HG03442 (cell line): ENCODE data around the gene PIGB.
A peak's percentile ranks its signal among the peaks of the same experiment; 100 is the strongest.
"Not testable (repeated sequence)": the region's sequence is repeated elsewhere in the genome, so short reads cannot be mapped to it uniquely, and the experiment has no call there.

Experiments used
- ATAC-seq: cut with Tn5 transposase; IDR thresholded peaks from one replicate; pipeline ENCODE4 v1.9.1; 2021; ENCODE audit warnings: mild to moderate bottlenecking, moderate library complexity; ENCODE audit not compliant: unreplicated experiment

Gene PIGB

DNA sequence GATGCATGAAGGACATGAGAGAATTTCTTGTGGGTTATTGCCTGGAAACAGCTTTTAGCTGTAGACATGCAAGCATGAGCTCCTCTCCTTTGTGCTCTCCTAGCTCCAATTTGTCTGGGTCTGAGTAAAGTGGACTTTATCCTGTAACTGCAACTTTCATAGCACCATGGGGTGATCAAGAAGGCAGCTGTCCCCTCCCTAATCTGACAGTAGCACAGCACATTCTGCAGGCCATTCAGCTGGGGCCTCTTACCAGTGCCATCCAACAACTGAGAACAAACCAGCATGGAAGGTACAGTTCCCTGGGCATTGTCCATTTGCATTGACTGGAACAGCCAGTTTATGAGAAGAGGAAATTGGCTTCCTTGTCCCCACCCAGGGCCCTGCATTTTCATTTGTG, 21.7 kb upstream of the PIGB start:
- ATAC-seq: no peak

DNA sequence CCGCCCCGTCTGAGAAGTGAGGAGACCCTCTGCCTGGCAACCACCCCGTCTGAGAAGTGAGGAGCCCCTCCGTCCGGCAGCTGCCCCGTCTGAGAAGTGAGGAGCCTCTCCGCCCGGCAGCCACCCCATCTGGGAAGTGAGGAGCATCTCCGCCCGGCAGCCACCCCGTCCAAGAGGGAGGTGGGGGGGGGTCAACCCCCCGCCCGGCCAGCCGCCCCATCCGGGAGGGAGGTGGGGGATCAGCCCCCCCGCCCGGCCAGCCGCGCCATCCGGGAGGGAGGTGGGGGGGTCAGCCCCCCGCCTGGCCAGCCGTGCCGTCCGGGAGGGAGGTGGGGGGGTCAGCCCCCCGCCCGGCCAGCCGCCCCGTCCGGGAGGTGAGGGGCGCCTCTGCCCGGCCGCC, 16.2 kb upstream of the PIGB start:
- not testable (repeated sequence) for ATAC-seq

DNA sequence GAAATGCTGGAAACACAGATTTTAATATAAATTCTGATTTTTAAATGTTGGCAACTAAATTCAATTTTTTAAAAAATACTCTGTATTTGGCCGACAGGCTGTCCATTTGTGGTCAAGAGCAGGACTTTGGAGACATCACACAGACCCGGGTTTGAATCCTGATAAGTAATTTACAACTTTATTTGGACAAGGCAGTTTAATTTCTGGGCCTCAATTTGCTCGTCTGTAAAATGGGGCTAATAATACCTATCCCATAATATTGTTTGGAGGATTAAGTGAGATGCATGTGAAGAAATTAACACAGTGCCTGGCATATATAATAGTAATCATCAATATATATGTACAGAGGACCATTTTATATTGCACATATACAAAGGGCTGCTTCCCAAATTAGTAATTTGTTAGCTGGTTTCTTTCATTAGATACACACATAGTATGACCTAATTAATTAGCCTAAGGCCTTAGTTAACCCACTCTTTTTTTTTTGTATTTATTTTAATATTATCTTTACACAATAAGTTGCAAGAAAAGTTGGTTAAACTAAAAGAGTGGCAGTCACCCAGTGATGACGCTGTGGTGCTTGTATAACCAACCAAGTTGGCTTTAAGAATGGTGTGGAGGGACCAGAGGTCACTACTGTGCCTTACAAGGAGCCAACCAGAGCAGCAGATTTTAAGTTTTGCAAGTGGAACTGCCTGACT, 665 bp downstream of the PIGB start:
- ATAC-seq: peak; percentile 44

DNA sequence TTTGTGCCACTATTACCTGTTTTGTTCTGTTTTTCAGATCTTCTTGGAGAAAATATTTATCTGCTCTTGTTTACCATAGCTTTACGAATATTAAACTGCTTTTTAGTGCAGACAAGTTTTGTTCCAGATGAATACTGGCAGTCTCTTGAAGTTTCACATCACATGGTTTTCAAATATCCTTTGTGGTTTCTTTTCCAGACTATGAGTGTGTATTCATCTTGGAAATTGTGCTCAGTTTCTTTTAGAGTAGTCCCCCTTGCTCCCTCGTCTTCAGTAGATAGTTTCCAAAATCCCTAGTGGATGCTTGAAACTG, 1.2 kb downstream of the PIGB start:
- no peak for ATAC-seq

DNA sequence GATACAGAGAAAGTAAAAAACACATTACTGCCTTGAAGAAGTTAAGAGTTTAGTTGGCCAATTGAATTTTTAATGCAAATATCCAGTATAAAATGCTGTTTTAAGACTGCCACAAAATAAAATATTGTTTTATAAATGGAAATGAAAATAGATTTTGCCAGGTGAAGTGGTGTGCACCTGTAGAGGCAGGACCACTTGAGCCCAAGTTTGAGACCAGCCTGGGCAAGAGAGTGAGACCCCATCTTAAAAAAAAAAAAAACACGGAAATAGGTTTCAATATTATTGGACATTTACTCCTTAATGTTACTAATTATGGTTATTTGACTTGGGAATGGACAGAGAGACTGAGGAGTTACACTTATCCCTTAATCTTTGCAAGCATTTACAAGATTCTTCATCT, 1.9 kb downstream of the PIGB start:
- ATAC-seq: no peak

DNA sequence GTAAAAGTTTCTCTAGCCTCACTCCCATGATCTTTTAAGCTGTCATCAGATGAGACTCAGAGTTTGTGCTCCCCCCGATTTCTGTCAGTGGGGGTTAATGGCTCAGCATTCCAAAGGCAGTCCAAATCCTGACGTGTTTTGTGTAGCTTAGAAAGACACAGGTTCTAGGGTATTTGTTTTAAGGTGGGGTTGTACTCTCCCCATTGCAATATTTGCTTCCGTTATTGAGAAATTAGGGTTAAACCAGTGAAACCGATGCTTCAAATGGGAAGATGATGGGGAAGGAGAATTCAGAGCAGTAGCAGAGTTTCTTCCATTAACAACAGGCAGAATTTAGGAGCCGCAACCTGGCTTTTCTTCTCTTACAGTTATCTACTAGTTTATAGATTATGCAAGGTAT, 3.4 kb downstream of the PIGB start:
- no peak for ATAC-seq

DNA sequence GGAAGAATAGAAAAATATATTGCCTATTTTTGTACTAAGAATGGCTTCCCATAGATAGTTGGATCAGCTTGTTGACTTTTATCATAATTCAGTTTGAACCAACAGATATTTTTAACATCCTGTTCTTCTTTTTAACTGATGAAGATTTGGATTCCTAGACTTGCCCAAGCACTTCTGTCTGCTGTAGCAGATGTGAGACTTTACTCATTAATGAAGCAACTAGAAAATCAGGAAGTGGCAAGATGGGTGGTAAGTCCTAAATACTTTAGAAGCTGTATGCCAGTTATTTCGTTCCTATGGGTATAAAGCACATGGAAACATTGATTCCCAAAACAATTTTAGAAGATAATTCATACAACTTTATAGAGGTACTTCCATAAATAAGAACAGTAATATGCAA, 8.4 kb downstream of the PIGB start:
- no peak for ATAC-seq

DNA sequence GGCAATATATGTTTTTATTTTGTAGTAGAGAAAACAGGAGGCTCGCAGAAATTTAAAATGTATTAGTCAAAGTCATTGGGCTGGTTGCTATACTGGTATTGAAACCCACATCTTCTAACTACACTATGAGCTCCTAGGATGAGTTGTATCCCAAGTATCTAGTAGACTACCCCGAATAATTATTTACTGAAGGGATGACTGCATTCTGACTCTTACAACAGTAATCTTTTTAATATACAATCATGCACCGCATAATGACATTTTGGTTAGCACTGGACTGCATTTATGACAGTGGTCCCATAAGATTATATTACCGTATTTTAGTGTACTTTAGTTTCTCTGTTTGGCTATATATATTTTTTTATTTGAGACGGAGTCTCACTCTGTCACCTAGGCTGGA, 15.3 kb downstream of the PIGB start:
- ATAC-seq: no peak

DNA sequence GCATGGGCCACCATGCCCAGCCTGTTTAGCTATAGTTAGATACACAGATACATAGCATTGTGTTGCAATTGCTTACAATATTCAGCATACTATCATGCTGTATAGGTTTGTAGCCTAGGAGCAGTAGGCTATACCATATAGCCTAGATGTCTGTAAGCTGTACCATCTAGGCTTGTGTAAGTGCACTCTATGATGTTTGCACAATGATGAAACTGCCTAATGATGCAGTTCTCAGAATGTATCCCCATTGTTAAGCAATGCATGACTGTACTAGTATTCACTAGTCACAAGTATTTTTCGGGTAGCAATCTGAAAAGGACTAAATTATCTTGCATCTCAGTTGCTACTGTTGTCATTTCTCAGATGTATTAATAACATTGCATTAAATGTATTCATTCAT, 16.0 kb downstream of the PIGB start:
- ATAC-seq: no peak

DNA sequence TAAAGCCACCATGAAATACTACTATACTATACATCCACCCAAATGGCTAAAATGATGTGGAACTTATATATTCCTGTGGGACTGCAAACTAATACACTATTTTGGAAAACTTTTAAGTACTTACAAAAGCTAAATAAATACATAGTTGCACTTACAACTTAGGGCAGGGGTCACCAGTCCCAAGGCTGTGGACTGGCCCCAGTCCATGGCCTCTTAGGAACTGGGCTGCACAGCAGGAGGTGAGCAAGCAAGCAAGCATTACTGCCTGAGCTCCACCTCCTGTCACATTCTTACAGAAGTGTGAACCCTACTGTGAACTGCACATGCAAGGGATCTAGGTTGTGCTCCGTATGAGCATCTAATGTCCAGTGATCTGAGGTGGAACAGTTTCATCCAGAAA, 18.1 kb downstream of the PIGB start:
- no peak for ATAC-seq

DNA sequence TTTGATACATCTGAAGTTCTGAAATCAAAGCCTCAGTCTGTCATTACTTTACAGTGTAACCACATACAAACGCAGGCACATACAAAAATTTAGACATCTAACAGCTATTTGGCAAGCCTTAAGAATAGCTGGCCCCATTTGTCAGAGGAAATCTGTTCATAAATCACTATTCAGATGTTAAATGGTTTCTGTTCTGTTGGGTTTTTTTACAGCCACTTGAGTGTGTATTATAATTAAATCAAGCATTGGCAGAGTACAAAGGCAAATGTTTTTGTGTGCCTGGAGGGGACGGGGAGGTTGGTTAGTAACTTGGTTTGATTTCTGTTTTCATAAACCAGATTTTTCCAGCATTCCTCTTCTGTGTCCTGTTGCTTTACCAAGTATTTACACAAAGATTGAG, 24.1 kb downstream of the PIGB start:
- ATAC-seq: no peak

DNA sequence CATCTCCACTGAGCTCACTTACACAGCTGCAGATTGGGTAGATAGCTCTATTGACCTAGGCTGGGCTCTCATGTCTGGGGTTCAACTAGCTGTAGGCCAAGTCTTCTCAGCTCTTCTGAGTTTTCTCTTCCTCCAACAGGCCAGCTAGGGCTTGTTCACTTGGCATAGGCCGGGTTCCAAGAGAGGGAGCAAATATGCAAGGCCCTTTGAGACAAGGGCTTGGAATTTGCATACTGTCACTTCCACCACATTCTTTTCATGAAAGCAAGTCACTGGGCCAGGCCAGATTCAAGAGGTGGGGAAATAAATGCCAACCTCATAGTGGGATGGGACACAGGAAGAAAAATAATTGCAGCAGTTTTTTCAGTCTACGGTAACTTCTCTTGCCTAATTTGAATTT, 25.2 kb downstream of the PIGB start:
- ATAC-seq: no peak

DNA sequence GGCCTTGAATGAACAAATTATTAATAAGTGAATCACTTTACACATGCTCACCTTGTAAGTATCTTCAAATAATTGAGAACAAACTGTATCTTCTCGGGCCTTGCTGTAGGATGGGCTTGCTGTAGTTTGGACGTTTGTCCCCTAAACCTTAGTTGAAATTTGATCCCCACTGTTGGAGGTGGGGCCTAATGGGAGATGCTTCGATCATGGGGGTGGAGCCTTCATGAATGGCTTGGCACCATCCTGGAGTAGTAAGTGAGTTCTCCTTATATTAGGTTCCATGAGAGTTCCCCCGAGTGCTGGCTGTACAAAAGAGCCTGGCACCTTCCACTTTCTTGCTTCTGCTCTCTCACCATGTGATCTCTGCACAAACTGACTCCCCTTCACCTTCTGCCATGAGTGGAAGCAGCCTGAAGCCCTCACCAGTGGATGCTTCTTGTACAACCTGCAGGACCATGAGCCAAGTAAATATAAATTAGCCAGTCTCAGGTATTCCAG, 29.3 kb downstream of the PIGB start:
- no peak for ATAC-seq

DNA sequence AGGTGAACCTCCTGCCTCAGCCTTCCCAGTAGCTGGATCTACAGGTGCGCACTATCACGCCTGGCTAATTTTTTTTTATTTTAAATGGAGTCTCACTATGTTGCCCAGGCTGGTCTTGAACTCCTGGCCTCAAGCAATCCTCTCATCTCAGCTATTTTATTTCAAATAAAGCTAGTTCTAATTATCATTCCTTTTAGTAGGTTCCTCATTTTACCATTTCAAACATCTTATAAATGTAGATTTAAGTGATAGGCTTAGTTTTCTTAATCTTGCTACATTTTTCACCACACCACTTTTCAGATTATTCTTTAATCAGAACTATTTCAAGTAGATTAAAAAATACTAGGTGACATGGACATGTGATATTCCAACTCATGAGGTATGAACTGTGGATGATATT, 30.3 kb downstream of the PIGB start:
- no peak for ATAC-seq

DNA sequence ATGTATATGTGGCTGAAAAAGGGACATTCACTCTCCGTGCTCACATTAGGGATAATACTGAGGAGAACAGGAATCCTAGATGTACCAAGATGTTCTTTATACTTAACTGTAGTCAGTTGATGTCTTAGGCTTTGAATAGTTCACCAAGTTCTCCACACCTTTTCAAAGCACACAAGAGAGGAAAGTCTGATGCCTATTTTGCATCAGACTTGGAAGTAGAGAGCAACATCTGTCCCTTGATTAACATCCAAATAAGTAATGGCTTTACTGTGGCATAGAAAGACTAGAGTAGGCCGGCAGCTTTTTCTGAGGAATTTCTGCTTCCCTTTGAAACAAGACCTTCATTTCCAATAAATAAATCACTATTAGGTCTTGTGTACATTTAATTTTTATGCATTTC, 34.0 kb downstream of the PIGB start:
- no peak for ATAC-seq

DNA sequence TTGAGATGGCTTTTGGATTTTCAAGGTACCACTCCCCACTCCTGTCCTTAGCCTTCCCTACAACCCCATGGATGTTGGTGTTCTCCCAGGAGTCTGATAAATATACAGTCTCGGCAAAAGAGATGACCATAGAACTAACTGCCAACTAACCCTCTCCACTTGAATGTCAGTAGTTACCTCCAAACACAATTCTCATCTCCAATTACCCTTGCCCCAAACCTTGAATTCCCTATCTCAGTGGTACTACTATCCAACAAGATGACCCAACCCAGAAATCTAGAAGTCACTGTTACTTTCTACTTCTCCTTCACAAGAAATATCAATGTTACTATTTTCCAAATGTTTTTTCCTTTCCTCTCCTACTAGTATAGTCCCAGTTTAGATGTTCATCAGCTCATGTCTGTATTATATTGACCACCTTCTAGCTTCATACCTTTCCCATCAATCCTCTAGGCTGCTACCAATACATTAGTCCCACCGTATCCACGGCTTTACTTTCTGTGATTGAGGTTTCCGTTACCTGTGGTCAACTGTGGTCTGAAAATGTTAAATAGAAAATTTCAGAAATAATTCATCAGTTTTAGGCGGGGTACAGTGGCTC, 38.1 kb downstream of the PIGB start:
- no peak for ATAC-seq

DNA sequence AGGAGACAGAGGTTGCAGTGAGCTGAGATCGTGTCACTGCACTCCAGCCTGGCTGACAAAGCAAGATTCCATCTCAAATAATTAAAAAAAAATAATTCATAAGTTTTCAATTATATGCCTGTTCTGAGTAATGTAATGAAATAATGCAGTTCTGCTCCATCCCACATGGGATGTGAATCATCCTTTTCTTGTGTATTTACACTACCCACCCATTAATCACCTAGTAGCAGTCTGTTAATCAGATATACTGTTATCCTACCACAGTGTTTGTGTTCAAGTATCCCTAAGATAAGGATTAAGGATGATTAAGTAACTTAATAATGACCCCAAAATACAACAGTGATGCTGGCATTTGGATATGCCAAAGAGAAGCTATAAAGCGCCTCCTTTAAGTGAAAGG, 38.8 kb downstream of the PIGB start:
- no peak for ATAC-seq

DNA sequence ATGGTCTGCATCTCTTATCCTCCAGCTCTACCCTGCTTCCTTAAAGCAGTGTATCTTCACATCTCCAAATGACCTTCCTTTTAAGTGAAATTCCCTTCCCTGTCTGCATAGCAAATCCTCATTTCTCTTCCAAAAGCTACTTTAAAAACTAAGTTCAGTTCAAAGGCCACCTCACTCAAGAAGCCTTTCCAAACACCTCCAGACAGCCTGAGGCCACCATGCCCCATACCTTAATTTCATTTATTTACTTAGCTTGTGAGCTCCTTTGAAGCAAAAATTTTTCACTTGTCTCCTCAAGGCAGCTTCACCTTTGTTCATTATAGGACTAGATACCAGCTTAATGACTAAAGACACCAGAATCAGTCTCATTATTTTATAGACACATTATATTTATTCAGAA, 39.4 kb downstream of the PIGB start:
- no peak for ATAC-seq

DNA sequence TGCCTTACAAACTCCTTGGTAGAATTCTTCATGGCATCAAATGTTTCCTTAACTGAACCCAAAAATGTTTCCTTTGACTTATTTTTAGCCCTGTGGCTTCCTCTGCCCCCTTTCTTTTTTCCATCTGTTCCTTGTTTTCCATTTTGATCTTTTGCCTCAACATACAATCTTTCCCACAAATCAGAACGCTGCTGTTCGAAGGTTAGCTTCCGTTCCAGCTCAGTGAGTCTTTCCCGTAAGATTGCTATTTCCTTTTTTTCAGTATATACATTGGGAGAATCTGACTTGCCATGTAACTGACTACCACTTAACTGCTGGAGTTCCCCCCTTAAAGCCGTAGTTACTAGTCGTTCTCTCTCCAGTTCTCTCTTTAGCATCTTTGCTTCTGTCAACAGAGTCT, 41.2 kb downstream of the PIGB start:
- ATAC-seq: no peak

DNA sequence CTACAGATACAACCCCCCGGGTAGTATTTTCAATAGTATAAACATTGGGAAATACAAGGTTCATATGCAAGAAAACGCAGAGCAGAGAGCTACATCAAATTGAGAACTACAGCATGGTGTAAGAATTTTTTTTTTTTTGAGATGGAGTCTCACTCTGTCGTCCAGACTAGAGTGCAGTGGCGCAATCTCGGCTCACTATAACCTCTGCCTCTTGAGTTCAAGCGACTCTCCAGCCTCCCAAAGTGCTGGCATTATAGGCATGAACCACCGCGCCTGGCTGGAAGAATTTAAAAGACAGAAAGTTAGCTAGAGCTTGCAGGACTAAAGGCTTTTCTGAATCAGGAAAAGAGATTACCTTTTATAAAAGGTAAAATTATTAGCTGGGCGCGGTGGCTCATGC, 42.0 kb downstream of the PIGB start:
- ATAC-seq: no peak

DNA sequence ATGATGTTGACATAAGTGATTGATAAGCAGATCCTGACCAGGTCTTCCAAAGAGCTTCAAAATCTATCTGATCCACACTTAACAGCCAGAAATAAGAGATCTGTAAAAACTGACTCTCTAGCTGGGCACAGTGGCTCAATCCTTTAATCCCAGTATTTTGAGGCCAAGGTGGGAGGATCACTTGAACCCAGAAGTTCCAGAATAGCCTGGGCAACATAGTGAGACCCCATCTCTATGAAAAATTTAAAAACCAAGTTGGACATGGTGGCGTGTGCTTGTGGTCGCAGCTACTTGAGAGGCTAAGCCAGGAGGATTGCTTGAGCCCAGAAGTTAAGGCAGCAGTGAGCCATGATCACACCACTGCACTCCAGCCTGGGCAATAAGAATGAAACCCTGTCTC, 43.6 kb downstream of the PIGB start:
- ATAC-seq: no peak

DNA sequence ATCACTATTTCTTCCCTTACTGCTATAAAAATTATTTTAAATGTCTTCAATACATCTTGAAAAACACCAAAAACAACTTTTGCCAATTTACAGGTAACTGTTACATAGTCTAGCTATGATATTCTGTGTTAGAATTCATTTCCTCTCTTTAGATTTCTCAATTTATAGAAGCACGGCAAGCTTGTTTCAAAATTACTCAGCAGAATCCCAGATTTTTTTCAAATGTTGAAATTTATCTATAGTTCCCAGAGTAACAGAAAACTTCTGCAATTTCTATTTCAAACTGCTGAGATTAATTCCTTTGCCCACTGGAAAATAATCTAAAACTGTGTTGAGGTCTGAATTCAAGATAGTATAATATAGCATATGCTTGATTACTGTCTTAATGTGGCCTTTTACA, 48.0 kb downstream of the PIGB start:
- no peak for ATAC-seq
